Inferior parietal cortex (tissue), 1 donor: ENCODE data around the gene COA8.
"Not testable (repeated sequence)": the region's sequence is repeated elsewhere in the genome, so short reads cannot be mapped to it uniquely, and the experiment has no call there.

Source experiments
- DNase-seq: peaks from one replicate; pipeline ENCODE4 v3.0.0-alpha.2; 2016; ENCODE audit errors: extremely low spot score

The COA8 gene

GRCh38 chr14:103525430-103526246 lies 37.1 kb upstream of the COA8 start:
- DNase-seq, result not testable (repeated sequence)

GRCh38 chr14:103526247-103526913 lies 36.4 kb upstream of the COA8 start:
- DNase-seq, result no peak

GRCh38 chr14:103526914-103527248 lies 35.9 kb upstream of the COA8 start:
- DNase-seq, result no peak

GRCh38 chr14:103527408-103528145 lies 35.2 kb upstream of the COA8 start:
- DNase-seq, result no peak

GRCh38 chr14:103528146-103528586 lies 34.6 kb upstream of the COA8 start:
- no peak for DNase-seq

GRCh38 chr14:103528587-103529382 lies 34.0 kb upstream of the COA8 start, which contains the start of gene TRMT61A:
Gene TRMT61A, plus strand, starts transcription at chr14:103529196. Its CDS starts 783 bp downstream, at chr14:103529979.
- DNase-seq, result peak; percentile 81

GRCh38 chr14:103529383-103530365 lies 33.1 kb upstream of the COA8 start:
- no peak for DNase-seq

GRCh38 chr14:103530390-103530789 lies 32.4 kb upstream of the COA8 start:
- no peak for DNase-seq

- DNase-seq, result no peak
Observed at GRCh38 chr14:103530831-103531230, 31.9 kb upstream of the COA8 start.

GRCh38 chr14:103531421-103532215 lies 31.1 kb upstream of the COA8 start:
- no peak for DNase-seq

GRCh38 chr14:103532216-103533136 lies 30.3 kb upstream of the COA8 start:
- DNase-seq, result no peak

- DNase-seq, result no peak
Observed at GRCh38 chr14:103533137-103533998, 29.4 kb upstream of the COA8 start.

- DNase-seq, result no peak
Observed at GRCh38 chr14:103533999-103534575, 28.7 kb upstream of the COA8 start.

GRCh38 chr14:103534576-103535061 lies 28.1 kb upstream of the COA8 start:
- DNase-seq, result no peak

- no peak for DNase-seq
Observed at GRCh38 chr14:103535081-103535890, 27.5 kb upstream of the COA8 start.
